ENCODE results near the gene NELFA. TPM values are rescaled to one million over a fixed set of nuclear protein-coding genes. Genes with fewer than 3 reads are reported as not detected.

NELFA gene
- polyA plus RNA-seq, 1 donor (not counting 4 experiments of a cell fraction or from before 2014, with no cell fraction given) = 9.9 TPM

- no peak for FAIRE-seq
- no peak for TF ChIP-seq EZH2 (IDR thresholded peaks at IDR 0.05; ENCODE audit: low read length)
- TF ChIP-seq CTCF (optimal IDR thresholded peaks at IDR 0.05 in 1 of 3, IDR thresholded peaks at IDR 0.05 in 1 of 3, conservative IDR thresholded peaks at IDR 0.05 in 1 of 3; ENCODE audit: extremely low read depth in 1 of 3, insufficient read depth in 2 of 3, low read length in 3 of 3) = no peak
These were observed 52.1 kb downstream of the NELFA start for GRCh38 chr4:1956631-1957030.

GRCh38 chr4:1953335-1953734 lies 55.4 kb downstream of the NELFA start:
- no peaks in the 10 kb centered on the region for H3K9me3 ChIP-seq (ENCODE audit: control insufficient read depth, low read depth, low read length)
- DNase-seq (ENCODE audit: low read depth, low spot score) = no peak
- no peak overlapping the region for H3K4me2 ChIP-seq (ENCODE audit: control insufficient read depth, extremely low read depth, insufficient read depth, low read depth, low read length)
- H3K4me1 ChIP-seq (ENCODE audit: control insufficient read depth, extremely low read depth, insufficient read depth, low read length) = no peaks in the 10 kb centered on the region
- H3K27me3 ChIP-seq (ENCODE audit: control insufficient read depth, extremely low read depth, insufficient read depth, low read length) = no peaks in the 10 kb centered on the region
- no peak overlapping the region for H3K9ac ChIP-seq (ENCODE audit: control insufficient read depth, extremely low read depth, insufficient read depth, low read length)
- no peaks in the 10 kb centered on the region for H4K20me1 ChIP-seq (ENCODE audit: control insufficient read depth, extremely low read depth, insufficient read depth, low read length)
- H3K27ac ChIP-seq (ENCODE audit: control insufficient read depth, insufficient read depth, low read length) = no peak overlapping the region
- H3K9me1 ChIP-seq (ENCODE audit: control insufficient read depth, extremely low read depth, insufficient read depth, low read length) = no peaks in the 10 kb centered on the region
- peaks cover 6 to 36% of the 10 kb centered on the region in 2 experiments for H3K36me3 ChIP-seq (ENCODE audit: control insufficient read depth in 2 of 2, extremely low read depth in 1 of 2, insufficient read depth in 2 of 2, low read length in 2 of 2)
- dilution Hi-C loops (cut with MboI; ENCODE audit: extremely low pct_ligation_motif_present, low sequenced_read_pairs) = loop anchor here (10.0 kb wide), 1 partner anchor 61 kb away; no protein-coding TSS in a partner anchor
- no peak overlapping the region for H3K4me3 ChIP-seq (ENCODE audit: control insufficient read depth in 2 of 3, extremely low read depth in 1 of 3, insufficient read depth in 2 of 3, low read depth in 1 of 3, low read length in 3 of 3)
- TF ChIP-seq CTCF (optimal IDR thresholded peaks at IDR 0.05 in 1 of 3, IDR thresholded peaks at IDR 0.05 in 1 of 3, conservative IDR thresholded peaks at IDR 0.05 in 1 of 3; ENCODE audit: extremely low read depth in 1 of 3, insufficient read depth in 2 of 3, low read length in 3 of 3) (no peak), EZH2 (IDR thresholded peaks at IDR 0.05; ENCODE audit: low read length) (no peak)
- H2AFZ ChIP-seq (ENCODE audit: control insufficient read depth, low read length) = no peak overlapping the region
- peaks cover 2% of the 10 kb centered on the region for H3K79me2 ChIP-seq (ENCODE audit: control insufficient read depth, insufficient read depth, low read length)
- FAIRE-seq = no peak

More at GRCh38 chr4:1956631-1957030, 52.1 kb downstream of the NELFA start:
- Histone ChIP-seq H3K9ac (ENCODE audit: control insufficient read depth, extremely low read depth, insufficient read depth, low read length) (no peak overlapping the region), H4K20me1 (ENCODE audit: control insufficient read depth, extremely low read depth, insufficient read depth, low read length) (no peaks in the 10 kb centered on the region), H3K9me3 (ENCODE audit: control insufficient read depth, low read depth, low read length) (no peaks in the 10 kb centered on the region), H3K79me2 (ENCODE audit: control insufficient read depth, insufficient read depth, low read length) (peaks cover 2% of the 10 kb centered on the region), H3K4me1 (ENCODE audit: control insufficient read depth, extremely low read depth, insufficient read depth, low read length) (no peaks in the 10 kb centered on the region), H3K36me3 (ENCODE audit: control insufficient read depth in 2 of 2, extremely low read depth in 1 of 2, insufficient read depth in 2 of 2, low read length in 2 of 2) (peaks cover 7 to 55% of the 10 kb centered on the region in 2 experiments), H3K9me1 (ENCODE audit: control insufficient read depth, extremely low read depth, insufficient read depth, low read length) (no peaks in the 10 kb centered on the region), H3K27me3 (ENCODE audit: control insufficient read depth, extremely low read depth, insufficient read depth, low read length) (no peaks in the 10 kb centered on the region), H3K4me3 (ENCODE audit: control insufficient read depth in 2 of 3, extremely low read depth in 1 of 3, insufficient read depth in 2 of 3, low read depth in 1 of 3, low read length in 3 of 3) (no peak overlapping the region), H3K27ac (ENCODE audit: control insufficient read depth, insufficient read depth, low read length) (no peak overlapping the region), H2AFZ (ENCODE audit: control insufficient read depth, low read length) (no peak overlapping the region), H3K4me2 (ENCODE audit: control insufficient read depth, extremely low read depth, insufficient read depth, low read depth, low read length) (no peak overlapping the region)
- DNase-seq (ENCODE audit: low read depth, low spot score) = no peak
- dilution Hi-C loops (cut with MboI; ENCODE audit: extremely low pct_ligation_motif_present, low sequenced_read_pairs) = loop anchor here (10.0 kb wide), 1 partner anchor 58 kb away; no protein-coding TSS in a partner anchor

All from keratinocyte (primary cell).